Transverse colon (tissue), 4 donors: ENCODE measurements around the gene COL4A5. TPM values are rescaled to one million over a fixed set of nuclear protein-coding genes. Genes with fewer than 3 reads are reported as not detected.

Experiments used
- DNase-seq: peaks from one replicate; pipeline ENCODE4 v3.0.0-alpha.2; 2019
- H3K27ac ChIP-seq, 4 donors: fragments of 200-600 bp; sonication (generic); 2 replicates each; pipeline ENCODE4 v1.5.1; 2016 to 2018; ENCODE audit warnings: inconsistent platforms in 4 of 4
- H3K27me3 ChIP-seq: fragments of 200-600 bp; sonication (generic); 2 replicates; pipeline ENCODE4 v1.5.1; 2017; ENCODE audit warnings: inconsistent platforms
- H3K36me3 ChIP-seq, 4 donors: fragments of 200-600 bp; sonication (generic); 2 replicates each; pipeline ENCODE4 v1.5.1; 2017 to 2019; ENCODE audit warnings: inconsistent platforms in 4 of 4
- H3K4me1 ChIP-seq, 4 donors: fragments of 200-600 bp; sonication (generic); 2 replicates each; pipeline ENCODE4 v1.5.1; 2017 to 2020; ENCODE audit warnings: inconsistent platforms in 4 of 4
- H3K4me3 ChIP-seq, 4 donors: fragments of 200-600 bp; sonication (generic); 1 replicate in 1 of 4; 2 replicates in 3 of 4; pipeline versions ENCODE4 v1.5.1 to v1.6.1; 2017 to 2019; ENCODE audit warnings: inconsistent platforms in 4 of 4
- H3K9me3 ChIP-seq, 2 donors: fragments of 200-600 bp; sonication (generic); 2 replicates each; pipeline ENCODE4 v1.5.1; 2017 to 2019; ENCODE audit warnings: inconsistent platforms in 2 of 2
- CTCF ChIP-seq, 5 experiments: fragments of 200-600 bp in 3 of 5; fragments of 450-650 bp in 2 of 5; sonication (generic) in 3 of 5; IDR thresholded peaks; 1 replicate in 2 of 5; 2 replicates in 3 of 5; pipeline ENCODE4 v1.5.1; 2016 to 2017; ENCODE audit warnings: antibody characterized with exemption in 5 of 5, inconsistent platforms in 3 of 5, mild to moderate bottlenecking in 2 of 5, moderate library complexity in 1 of 5
- EP300 ChIP-seq: sonication (generic); formaldehyde crosslinking; IDR thresholded peaks from one replicate; pipeline ENCODE4 v1.6.1; 2017; ENCODE audit warnings: antibody characterized with exemption, low read depth
- POLR2A ChIP-seq: fragments of 450-650 bp; IDR thresholded peaks from one replicate; pipeline ENCODE4 v1.6.1; 2016; ENCODE audit warnings: antibody characterized with exemption, mild to moderate bottlenecking, moderate library complexity
- POLR2AphosphoS5 ChIP-seq, 3 donors: sonication (generic); formaldehyde crosslinking; IDR thresholded peaks; one replicate each; pipeline ENCODE4 v1.6.1; 2016; ENCODE audit warnings: antibody characterized with exemption in 3 of 3
- WGBS, 2 donors: methylation state at CpG; one replicate each; pipeline ENCODE4 v1.1.5; 2018; ENCODE audit warnings: low coverage in 1 of 2; 5-methylcytosine and 5-hydroxymethylcytosine counted together
- in situ Hi-C, 4 donors: fragments of 200-750 bp; cut with MboI; loops; one replicate each; pipeline versions ENCODE4 v1.15.0 to v1.15.1; 2017; ENCODE audit warnings: low sequenced_read_pairs in 3 of 4, low pct_ligation_motif_present in 1 of 4, low pct_unique_long_range_greater_than_20kb in 1 of 4
- intact Hi-C: fragments of 100-400 bp; cut with DNase I; formaldehyde crosslinking; loops from one replicate; pipeline ENCODE4 v1.15.1; 2023; ENCODE audit warnings: low total_unique reads
- total RNA-seq, 4 donors: library from RNA; depleted of rRNA; stranded (reverse); fragments of >200 nt; gene quantifications; one replicate each; pipeline ENCODE4 v1.1.0, GENCODE V29; 2016

Gene COL4A5
- total RNA-seq, 4 donors from 2014 or later = 0.75 to 8.1 (median 2.8) TPM

GRCh38 chrX:108699368-108699767 is 259.7 kb downstream of the COL4A5 start:
- WGBS, 2 donors = 17% methylated on average over 1 of the region's 1 CpG; no CpG with 5 or more reads in 1 of the 2 donors
- Histone ChIP-seq H3K4me1 (no peaks in the 10 kb centered on the region), H3K27ac (no peak overlapping the region), H3K9me3 (no peaks in the 10 kb centered on the region), H3K36me3 (no peaks in the 10 kb centered on the region), H3K4me3 (no peak overlapping the region), H3K27me3 (no peaks in the 10 kb centered on the region)
- no peak for DNase-seq
- in situ Hi-C loops = no loop called here
- intact Hi-C loops = no loop called here
- TF ChIP-seq EP300 (no peak), POLR2A (no peak), POLR2AphosphoS5 (IDR thresholded peaks at IDR 0.05) (no peak), CTCF (IDR thresholded peaks at IDR 0.05) (peak in 2 of 5 experiments; percentile 11 to 22)

- Histone ChIP-seq H3K4me3 (no peak overlapping the region), H3K4me1 (no peaks in the 10 kb centered on the region), H3K27me3 (no peaks in the 10 kb centered on the region), H3K36me3 (no peaks in the 10 kb centered on the region), H3K27ac (no peak overlapping the region), H3K9me3 (no peaks in the 10 kb centered on the region)
- TF ChIP-seq EP300 = no peak
- TF ChIP-seq POLR2AphosphoS5 (IDR thresholded peaks at IDR 0.05) = no peak
- no peak for TF ChIP-seq POLR2A
- TF ChIP-seq CTCF (IDR thresholded peaks at IDR 0.05) = no peak
- no peak for DNase-seq
- WGBS, 2 donors = 63% methylated on average over 2 of the region's 2 CpGs; no CpG with 5 or more reads in 1 of the 2 donors
- intact Hi-C loops = no loop called here
- in situ Hi-C loops = no loop called here
Measured at GRCh38 chrX:108701633-108702032, 262.0 kb downstream of the COL4A5 start.

- H3K27ac ChIP-seq = no peak overlapping the region
- H3K4me1 ChIP-seq = no peaks in the 10 kb centered on the region
- intact Hi-C loops = no loop called here
- no peaks in the 10 kb centered on the region for H3K9me3 ChIP-seq
- no peaks in the 10 kb centered on the region for H3K36me3 ChIP-seq
- in situ Hi-C loops = no loop called here
- TF ChIP-seq EP300 (no peak), CTCF (IDR thresholded peaks at IDR 0.05) (no peak), POLR2AphosphoS5 (IDR thresholded peaks at IDR 0.05) (no peak), POLR2A (no peak)
- no peak overlapping the region for H3K4me3 ChIP-seq
- 19% methylated on average over 1 of the region's 1 CpG; no CpG with 5 or more reads in 1 of the 2 donors for WGBS, 2 donors
- no peaks in the 10 kb centered on the region for H3K27me3 ChIP-seq
- no peak for DNase-seq
Measured at GRCh38 chrX:108702530-108702929, 262.9 kb downstream of the COL4A5 start.

GRCh38 chrX:108704839-108705238 is 265.2 kb downstream of the COL4A5 start:
- intact Hi-C loops (no loop called here), in situ Hi-C loops (no loop called here)
- WGBS, 2 donors = 66% methylated on average over 2 of the region's 2 CpGs; no CpG with 5 or more reads in 1 of the 2 donors
- no peak for DNase-seq
- Histone ChIP-seq H3K4me3 (no peak overlapping the region), H3K9me3 (no peaks in the 10 kb centered on the region), H3K27me3 (no peaks in the 10 kb centered on the region), H3K36me3 (no peaks in the 10 kb centered on the region), H3K27ac (no peak overlapping the region), H3K4me1 (no peaks in the 10 kb centered on the region)
- TF ChIP-seq EP300 (no peak), POLR2AphosphoS5 (IDR thresholded peaks at IDR 0.05) (no peak), POLR2A (no peak), CTCF (IDR thresholded peaks at IDR 0.05) (no peak)
